GM18951 (cell line): ENCODE measurements around the gene BEST1.

Source experiments
- POLR2A ChIP-seq: IDR thresholded peaks from 4 replicates; pipeline ENCODE4 v1.6.1; 2011; ENCODE audit warnings: mild to moderate bottlenecking; ENCODE audit not compliant: insufficient read length, insufficient read depth; ENCODE audit errors: extremely low read depth
- in situ Hi-C: fragments of 300-500 bp; cut with MboI; formaldehyde crosslinking; loops from one replicate; pipeline ENCODE4 v1.12.0; 2022; ENCODE audit warnings: low sequenced_read_pairs, mixed read lengths, inconsistent platforms; ENCODE audit not compliant: unreplicated experiment

BEST1 gene

GRCh38 chr11:61911128-61911700, 38.9 kb upstream of the BEST1 start:
- TF ChIP-seq POLR2A = no peak
- in situ Hi-C loops = no loop called here

DNA sequence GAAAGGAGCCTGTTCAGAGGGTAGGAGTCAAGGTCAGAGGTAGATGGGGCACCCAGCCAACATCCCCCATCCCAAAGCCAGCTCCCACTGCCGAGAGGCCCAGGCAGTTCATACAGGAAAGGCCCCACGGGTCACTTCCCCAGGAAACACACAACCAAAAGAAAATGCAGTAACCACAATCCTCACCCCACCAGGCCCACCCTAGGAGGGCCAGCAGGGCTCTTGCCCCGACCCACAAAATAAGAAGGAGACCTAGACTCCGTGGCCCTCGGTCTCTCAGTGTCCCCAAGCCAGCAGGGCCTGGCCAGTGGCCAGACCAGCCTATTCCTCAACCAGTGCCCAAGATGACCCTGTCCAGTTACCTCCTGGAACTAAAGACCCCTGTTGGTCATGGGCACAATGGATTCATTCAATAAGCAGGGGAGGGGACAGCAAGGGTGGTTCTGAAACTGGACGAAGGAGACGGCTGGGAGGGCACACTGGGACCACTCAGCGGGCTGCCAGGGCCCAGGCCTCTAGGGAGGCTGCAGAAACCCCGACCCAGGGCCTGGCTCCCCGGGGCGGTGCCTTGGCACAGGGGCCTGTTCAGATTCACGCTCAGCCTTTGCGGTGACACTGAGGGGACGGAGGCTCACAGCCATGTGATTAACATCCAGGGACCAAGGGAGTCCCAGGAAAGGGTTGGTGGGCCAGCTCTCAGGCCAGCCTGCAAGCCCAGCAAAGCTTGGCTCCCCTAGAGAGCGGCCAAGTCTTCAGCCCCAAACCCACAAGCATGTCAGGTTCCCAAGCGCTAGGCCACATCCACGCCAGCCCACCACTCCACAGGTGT, 38.2 kb upstream of the BEST1 start:
- no peak for TF ChIP-seq POLR2A
- in situ Hi-C loops = no loop called here

GRCh38 chr11:61912530-61912898, 37.6 kb upstream of the BEST1 start:
- in situ Hi-C loops = no loop called here
- TF ChIP-seq POLR2A = no peak

DNA sequence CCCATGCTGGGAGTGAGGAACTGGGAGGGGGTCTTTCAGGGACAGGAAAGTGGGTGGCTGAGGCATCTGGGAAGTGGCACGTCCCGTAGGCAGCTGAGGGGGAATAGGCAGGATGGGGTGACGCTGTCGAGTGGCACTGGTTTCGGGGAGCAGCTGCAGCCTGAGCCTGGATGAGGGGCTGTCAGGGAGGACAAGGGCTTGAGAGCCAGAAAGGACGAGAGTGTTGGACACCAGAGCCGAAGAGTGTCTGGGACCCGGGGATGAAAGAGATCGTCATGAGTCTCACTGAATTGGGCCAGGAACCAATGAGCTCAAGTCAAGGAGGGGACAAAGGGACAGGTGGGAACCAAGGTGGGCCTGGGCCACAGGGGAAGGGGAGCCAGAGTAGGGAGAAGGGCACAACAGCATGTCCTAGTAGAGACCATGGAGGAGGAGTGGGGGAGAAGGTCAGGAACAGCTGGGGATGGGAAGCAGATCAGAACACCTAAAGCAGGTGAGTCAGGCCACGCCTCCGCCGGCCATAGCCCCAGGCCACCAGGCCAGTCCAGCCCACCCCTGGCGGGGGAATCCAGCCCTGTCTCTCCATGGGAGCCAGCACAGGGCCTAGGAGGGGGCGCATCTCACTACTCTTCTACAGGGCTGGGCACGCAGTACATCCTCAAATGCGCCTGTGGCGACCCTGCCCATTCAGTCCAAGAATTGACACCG, 37.0 kb upstream of the BEST1 start:
- in situ Hi-C loops = no loop called here
- TF ChIP-seq POLR2A = no peak

DNA sequence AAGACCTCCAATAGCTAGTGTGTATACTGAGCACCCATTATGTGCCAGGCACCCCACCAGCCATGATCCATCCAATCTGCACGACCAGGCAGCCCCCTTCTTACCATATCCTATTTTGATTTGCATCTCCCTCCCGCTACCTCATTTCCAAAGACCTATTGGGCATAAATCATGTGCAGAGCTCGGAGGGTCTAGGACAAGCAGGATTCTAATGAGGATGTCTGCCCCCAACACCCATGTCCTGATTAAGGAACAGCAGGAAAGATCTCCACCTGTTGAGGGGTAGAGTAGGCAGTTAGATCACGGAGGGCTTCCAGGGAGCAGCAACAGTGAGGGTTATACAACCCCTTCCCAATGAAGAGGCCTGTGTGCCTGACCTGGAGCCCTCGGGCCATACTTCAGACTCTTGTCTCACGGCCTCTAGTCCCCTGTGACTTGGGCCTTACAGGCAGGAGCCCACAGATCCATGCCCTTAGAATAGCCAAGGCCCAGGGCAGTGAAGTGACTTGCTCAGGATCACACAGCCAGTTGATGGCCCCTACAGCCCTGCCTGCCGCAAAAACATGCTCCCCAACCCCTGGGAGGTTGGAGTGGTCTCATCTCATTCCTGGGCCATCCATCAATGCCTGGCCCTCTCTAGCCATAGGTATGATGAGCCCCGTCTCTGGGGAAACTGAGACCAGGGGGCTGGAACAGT, 36.3 kb upstream of the BEST1 start:
- in situ Hi-C loops = no loop called here
- no peak for TF ChIP-seq POLR2A

DNA sequence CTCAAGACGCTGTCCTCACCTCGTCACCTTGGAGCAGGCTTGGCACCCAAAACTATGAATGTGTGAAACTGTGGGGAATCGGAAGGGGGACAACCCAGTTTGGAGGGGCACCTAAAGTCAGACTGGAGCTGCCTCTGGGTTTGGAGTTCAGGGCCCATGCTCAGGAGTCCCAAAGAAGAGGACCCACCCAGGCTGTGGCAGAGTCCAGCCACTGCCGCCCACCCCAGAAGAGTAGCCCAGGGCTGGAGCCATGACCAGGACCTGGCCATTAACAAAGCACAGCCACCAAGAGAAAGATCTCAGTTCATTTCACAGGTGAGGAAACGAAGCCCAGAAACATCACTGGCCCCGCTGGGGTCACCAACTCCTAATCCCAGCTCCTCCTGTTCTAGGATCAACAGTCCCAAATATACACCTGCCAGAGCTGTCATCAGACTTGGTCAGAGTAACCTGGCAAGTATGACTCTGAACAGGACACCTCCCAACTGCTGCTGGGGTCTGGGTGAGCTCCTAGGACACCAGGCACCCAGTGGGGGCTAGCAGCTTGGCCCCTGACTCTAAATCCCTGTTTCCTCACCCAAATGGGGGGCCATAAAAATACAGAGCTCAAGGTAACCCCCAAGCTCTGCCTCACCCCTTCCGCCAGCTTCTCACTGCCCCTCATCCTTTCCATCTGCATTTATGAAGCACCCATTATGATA, 35.5 kb upstream of the BEST1 start:
- TF ChIP-seq POLR2A = no peak
- in situ Hi-C loops = no loop called here

DNA sequence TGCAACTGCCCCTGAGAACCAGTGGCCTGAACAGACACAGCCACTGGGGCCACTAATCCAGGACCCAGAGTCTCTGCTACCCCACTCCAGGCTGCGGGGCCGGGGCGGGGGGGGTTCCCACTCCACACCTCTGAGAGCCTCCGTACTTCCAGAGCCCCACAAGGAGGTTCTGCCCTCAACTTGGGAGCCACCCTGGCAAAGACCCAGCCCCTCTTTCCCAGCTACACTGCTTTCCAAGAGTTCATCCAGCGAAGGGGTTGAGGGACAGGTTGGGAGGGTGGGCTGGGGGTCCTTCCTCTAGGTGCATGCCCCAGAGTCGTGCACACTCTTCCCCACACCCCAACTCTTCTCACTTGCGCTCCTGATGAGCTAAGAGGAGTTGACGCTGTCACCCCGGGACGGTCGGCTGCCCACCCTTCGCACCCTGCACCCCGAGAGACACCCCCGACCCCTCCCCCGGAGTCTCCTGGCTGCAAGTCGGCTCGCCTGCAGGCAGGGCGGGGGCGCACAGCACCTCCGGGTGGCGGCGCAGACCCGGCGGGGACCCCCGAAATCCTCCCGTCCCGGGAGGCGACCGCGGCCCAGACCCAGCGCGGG, 33.3 kb upstream of the BEST1 start:
- in situ Hi-C loops = no loop called here
- no peak for TF ChIP-seq POLR2A

DNA sequence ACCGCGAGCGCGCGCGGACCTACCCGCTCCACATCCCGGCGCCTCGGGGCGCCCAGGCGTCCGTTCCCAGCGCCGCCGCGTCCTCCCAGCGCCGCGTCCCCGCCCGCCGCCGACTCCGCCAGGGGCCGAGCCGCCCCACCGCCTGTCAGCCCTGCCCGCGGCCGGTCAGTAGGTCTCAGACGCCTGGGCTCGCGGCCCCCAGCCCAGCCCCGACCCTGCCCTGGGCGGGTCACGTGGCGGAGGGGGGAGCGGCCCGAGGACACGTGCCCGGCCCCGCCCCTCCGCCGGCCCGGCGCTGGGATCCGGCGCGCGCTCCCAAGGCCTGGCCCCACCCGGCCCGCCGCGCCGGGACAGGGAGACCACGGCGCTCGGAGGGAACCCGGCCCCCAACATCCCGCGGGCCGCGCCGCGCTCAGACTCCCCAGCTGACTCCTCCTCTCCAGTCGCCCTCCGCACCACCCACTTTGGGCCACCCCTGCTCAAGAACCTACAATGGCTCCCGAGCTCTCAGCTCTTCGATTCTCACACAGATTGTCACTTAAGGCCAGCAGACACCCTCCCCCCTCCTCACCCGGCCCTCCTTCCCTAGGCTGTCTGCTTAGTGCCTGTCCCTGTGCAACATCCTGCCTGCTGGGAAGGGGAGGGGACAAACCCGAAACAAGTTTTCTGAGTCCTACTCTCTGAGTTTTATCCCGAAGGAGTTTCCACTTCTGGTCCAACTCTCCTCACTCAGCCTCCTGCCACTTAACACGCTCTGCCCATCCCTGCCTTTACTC, 32.6 kb upstream of the BEST1 start, which contains the start of gene RAB3IL1:
TSS of gene RAB3IL1 (minus strand) at position 233 of the 776 bp plus-strand sequence. CDS start at position 34, 199 bp downstream.
- in situ Hi-C loops = no loop called here
- no peak for TF ChIP-seq POLR2A

DNA sequence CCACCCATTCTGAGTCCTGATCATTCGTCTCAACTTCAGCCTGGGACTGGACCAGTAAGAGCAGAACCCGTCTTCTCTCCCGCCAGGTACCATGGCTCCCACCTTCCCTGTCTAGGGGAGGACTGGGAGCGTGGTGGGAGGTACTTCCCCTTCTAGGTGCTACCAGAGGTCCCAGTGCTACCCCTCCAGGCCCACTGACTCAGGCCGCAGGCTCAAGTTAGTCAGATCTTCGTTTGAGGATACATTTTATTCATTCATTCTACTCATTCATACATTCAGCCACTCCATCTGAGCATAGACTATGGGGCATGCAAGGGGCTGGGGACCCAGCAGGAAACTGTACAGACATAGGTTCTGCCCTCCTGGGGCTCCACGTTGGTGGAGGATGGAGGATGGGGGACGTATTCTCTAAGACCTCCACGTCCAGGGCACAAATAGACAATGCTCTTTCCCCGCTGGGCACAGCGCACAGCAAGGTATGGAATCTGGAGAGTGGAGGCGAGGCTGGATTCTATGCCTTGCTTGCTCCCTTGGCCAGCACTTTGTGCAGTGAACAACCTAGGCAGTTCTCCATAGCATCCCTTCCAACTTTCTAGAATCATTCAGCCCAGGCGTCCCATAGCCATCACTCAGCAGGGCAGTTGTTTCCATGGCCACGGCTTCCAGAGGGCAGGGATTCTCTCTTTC, 31.8 kb upstream of the BEST1 start:
- in situ Hi-C loops = no loop called here
- TF ChIP-seq POLR2A = no peak

GRCh38 chr11:61918938-61919704, 31.0 kb upstream of the BEST1 start:
- no peak for TF ChIP-seq POLR2A
- in situ Hi-C loops = no loop called here
